GM18867 (cell line): Measurements from ENCODE around the gene DLL1.

Experiments
- ATAC-seq: cut with Tn5 transposase; IDR thresholded peaks from one replicate; pipeline ENCODE4 v1.9.1; 2021; ENCODE audit warnings: mild to moderate bottlenecking, moderate library complexity; ENCODE audit not compliant: unreplicated experiment

The DLL1 gene

GRCh38 chr6:170234419-170234818 lies 56.5 kb downstream of the DLL1 start:
- ATAC-seq: no peak

DNA sequence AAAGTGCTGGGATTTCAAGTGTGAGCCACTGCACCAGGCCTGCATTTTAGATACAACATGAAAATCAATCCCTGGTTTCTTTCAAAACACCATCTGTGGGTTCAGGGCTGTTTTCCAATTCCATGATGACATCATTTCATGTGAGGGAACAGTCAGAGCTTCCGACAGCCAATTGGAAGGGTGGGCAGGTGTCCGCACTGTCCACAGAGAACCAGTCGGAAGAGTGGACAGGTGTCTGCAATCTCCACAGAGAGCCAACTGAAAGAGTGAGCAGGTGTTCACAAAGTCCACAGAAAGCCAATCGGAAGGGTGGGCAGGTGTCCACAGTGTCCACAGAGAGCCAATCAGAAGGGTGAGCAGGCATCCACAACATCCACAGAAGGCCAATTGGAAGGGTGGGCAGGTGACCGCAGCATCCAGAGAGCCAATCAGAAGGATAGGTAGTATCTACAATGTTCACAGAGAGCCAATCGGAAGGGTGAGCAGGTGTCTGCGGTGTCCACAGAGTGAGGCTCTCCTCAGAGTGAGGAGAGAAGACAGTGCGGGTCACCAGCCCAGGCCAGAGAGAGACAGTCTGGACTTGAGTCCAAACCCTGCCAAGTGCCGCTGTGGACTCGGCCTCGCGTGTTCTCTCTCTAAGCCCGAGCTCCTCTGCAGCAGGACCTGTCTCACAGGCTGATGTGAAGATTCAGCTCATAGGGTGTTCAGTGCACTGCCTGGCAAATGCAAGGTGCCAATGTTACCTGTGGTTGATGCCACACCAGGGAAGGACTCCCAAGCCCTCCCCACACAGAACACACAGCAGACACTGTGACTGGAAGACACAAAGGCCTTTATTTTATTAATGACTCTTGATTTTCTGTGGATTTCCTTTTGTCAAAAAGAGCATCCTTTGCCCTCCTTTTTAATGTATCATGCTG lies 57.3 kb downstream of the DLL1 start:
- ATAC-seq: no peak
